Kidney epithelial cell (primary cell): ENCODE measurements around the gene GDAP1L1. TPM values are rescaled to one million over a fixed set of nuclear protein-coding genes. Genes with fewer than 3 reads are reported as not detected.
"Not testable (repeated sequence)": the region's sequence is repeated elsewhere in the genome, so short reads cannot be mapped to it uniquely, and the experiment has no call there.

Source experiments
- DNase-seq: peaks from one replicate; pipeline ENCODE4 v3.0.0-alpha.2; 2010; ENCODE audit warnings: low read depth
- H3K27me3 ChIP-seq: 2 replicates; pipeline ENCODE4 v1.6.0; 2011; ENCODE audit warnings: low read length; ENCODE audit not compliant: control insufficient read depth, insufficient read depth
- H3K36me3 ChIP-seq: 2 replicates; pipeline ENCODE4 v1.5.1; 2011; ENCODE audit warnings: low read length; ENCODE audit not compliant: control insufficient read depth, insufficient read depth
- H3K4me3 ChIP-seq: 2 replicates; pipeline ENCODE4 v1.5.1; 2011; ENCODE audit warnings: low read depth, mild to moderate bottlenecking, control low read depth, low read length
- CTCF ChIP-seq: IDR thresholded peaks from 2 replicates; pipeline ENCODE4 v1.5.1; 2011; ENCODE audit warnings: mild to moderate bottlenecking, moderate library complexity, low read length, control low read depth, inconsistent platforms; ENCODE audit not compliant: insufficient read depth, poor library complexity, severe bottlenecking
- total RNA-seq: library from RNA; depleted of rRNA; stranded (reverse); fragments of >200 nt; gene quantifications from 2 replicates; pipeline ENCODE4 v1.2.3, GENCODE V29; 2015

The GDAP1L1 gene
- total RNA-seq, 1 donor from 2014 or later, result not detected

DNA sequence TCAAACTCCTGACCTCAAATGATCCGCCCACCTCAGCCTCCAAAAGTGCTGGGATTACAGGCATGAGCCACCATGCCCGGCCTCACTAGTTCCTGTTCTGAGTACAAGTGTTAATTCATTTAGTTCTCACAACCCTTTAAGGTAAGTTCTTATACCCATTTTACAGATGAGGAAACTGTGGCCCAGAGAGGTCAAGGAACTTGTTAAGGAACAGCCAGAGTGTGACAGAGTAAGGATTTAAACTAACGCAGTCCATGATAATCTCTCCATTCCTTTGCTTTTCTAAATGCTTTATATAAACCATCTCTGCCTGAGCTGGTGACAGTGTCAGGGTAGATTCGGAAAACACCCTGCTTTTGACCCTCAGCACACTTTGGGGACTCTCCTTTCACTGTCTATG, 50.6 kb downstream of the GDAP1L1 start:
- TF ChIP-seq CTCF, result no peak
- H3K36me3 ChIP-seq, result no peaks in the 10 kb centered on the region
- no peak for DNase-seq
- H3K27me3 ChIP-seq, result no peaks in the 10 kb centered on the region
- H3K4me3 ChIP-seq, result no peak overlapping the region

- not testable (repeated sequence) for H3K36me3 ChIP-seq, DNase-seq, H3K4me3 ChIP-seq
Measured at GRCh38 chr20:44299011-44299535, 52.0 kb downstream of the GDAP1L1 start.

GRCh38 chr20:44301285-44301684, 54.2 kb downstream of the GDAP1L1 start:
- H3K4me3 ChIP-seq, result no peak overlapping the region
- no peaks in the 10 kb centered on the region for H3K27me3 ChIP-seq
- no peaks in the 10 kb centered on the region for H3K36me3 ChIP-seq
- no peak for DNase-seq
- TF ChIP-seq CTCF, result no peak

More at GRCh38 chr20:44299011-44299535, 52.0 kb downstream of the GDAP1L1 start:
- H3K27me3 ChIP-seq, result not testable (repeated sequence)

DNA sequence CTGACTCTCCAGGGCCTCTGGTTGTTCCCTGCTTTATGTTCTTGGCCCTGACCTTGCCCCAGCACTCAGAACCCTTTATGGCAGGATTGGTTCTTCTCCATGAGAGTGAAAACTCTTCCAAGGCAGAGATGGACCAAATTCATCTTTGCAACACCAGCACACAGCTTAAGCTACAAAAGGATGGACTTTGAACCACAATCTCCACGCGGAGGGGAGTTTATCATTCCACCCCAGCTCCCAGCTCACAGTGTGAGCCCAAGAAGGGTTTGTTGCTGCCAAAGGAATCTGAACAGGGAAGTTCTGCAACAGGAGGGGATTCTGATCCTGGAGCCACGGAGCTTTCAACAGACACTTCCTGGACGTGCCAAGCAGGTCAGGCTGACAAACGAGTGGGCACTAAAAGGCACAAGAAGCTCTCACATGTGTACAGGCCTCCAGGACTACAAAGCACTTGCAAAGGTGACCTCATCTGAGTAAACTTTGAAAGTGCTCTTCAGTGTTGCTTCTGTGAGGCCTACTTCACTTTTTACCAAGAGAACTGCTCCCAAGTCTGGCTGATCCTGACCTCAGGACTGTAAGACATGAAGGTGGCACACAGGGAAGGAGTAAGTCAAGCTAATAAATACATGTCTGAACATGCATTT, 55.0 kb downstream of the GDAP1L1 start:
- no peaks in the 10 kb centered on the region for H3K36me3 ChIP-seq
- DNase-seq, result no peak
- H3K27me3 ChIP-seq, result no peaks in the 10 kb centered on the region
- TF ChIP-seq CTCF, result no peak
- no peak overlapping the region for H3K4me3 ChIP-seq

DNA sequence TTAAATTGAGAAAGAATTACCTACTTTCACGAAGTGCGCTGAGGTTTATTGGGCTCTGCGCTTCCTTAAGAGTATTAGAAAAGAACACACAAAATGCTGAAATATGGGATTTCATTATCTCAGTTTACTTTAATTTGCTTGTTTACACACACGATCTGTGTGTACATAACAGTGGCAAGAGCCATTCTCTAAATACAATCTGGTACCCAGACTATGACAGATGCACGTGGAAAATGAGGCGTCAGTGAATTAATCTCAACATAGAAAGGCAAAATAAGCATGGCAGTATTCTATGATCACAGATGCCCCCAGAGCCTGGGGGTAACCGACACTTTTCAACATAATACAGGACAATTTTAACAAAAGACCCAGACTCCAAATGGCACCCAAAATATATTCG, 55.6 kb downstream of the GDAP1L1 start:
- Histone ChIP-seq H3K27me3 (no peaks in the 10 kb centered on the region), H3K4me3 (no peak overlapping the region), H3K36me3 (no peaks in the 10 kb centered on the region)
- no peak for TF ChIP-seq CTCF
- DNase-seq, result no peak

DNA sequence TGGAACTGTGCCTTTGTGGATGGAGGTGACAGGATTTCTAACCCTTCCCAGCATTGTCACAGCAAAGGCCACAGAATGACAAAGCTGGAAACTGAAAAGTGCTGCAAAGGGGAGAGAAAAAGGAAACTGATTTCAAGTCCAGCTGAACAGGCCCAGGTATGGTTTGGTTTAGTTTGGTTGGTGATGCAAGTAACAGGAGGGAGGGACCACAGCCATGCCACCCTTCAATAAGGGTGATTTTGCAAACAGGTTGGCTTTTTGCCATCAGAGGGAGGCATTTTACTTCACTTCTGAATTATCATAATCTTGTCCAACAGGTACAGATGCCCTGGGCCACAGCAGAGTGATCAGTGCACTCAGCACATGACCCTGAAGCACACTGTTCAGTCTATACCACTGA, 57.3 kb downstream of the GDAP1L1 start:
- H3K4me3 ChIP-seq, result no peak overlapping the region

More for the DNA sequence above, 57.3 kb downstream of the GDAP1L1 start:
- H3K36me3 ChIP-seq, result no peaks in the 10 kb centered on the region
- H3K27me3 ChIP-seq, result no peaks in the 10 kb centered on the region
- no peak for TF ChIP-seq CTCF
- no peak for DNase-seq
